ENCODE results near the gene ZNF710.
"Not testable (repeated sequence)": the region's sequence is repeated elsewhere in the genome, so short reads cannot be mapped to it uniquely, and the experiment has no call there.

The ZNF710 gene

GRCh38 chr15:90062023-90062442 is 60.9 kb downstream of the ZNF710 start:
- Histone ChIP-seq H3K9me3 (ENCODE audit: insufficient read depth, low read depth, low read length) (no peaks in the 10 kb centered on the region), H3K27ac (ENCODE audit: low read depth, low read length) (peak overlapping the region; percentile 83), H3K4me1 (ENCODE audit: insufficient read depth, low read length) (peaks cover 47% of the 10 kb centered on the region), H3K36me3 (ENCODE audit: insufficient read depth, low read length) (no peaks in the 10 kb centered on the region), H3K4me3 (ENCODE audit: low read length) (no peak overlapping the region), H3K9ac (ENCODE audit: low read depth, low read length) (peak overlapping the region; percentile 64), H3K27me3 (ENCODE audit: insufficient read depth, low read length) (no peaks in the 10 kb centered on the region)
- WGBS: 29% methylated on average over 8 of the region's 8 CpGs

DNA sequence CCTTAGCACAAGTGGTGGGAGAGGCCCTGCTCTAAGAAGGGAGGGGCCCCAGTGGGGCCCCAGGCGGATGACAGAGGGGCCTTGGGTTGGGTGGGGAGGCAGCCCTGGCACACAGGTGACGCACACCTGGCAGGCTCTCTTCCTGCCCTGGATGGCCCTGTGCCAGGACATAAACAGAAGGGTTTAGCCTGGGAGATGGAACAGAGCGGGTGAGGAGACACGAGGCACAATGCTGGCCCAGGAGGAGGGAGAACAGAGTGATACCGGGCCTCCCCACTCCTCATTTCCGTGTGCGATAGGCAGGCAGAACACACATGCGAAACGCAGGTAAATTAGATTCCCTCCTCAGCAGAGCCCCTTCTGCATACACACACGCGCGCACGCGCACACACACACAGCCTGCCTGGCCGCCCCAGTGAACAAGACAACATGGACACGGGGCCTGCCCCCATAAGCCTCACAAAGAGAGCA is 61.4 kb downstream of the ZNF710 start:
- no peaks in the 10 kb centered on the region; the same call in 1 of the 2 replicates for H3K36me3 ChIP-seq (ENCODE audit: insufficient read depth, low read length)
- H3K9ac ChIP-seq (ENCODE audit: low read depth, low read length): peak overlapping the region; percentile 64
- peaks cover 47% of the 10 kb centered on the region for H3K4me1 ChIP-seq (ENCODE audit: insufficient read depth, low read length)
- H3K27ac ChIP-seq (ENCODE audit: low read depth, low read length): peak overlapping the region; percentile 83
- 69% methylated on average over 16 of the region's 16 CpGs for WGBS
- H3K27me3 ChIP-seq (ENCODE audit: insufficient read depth, low read length): no peaks in the 10 kb centered on the region
- no peak overlapping the region for H3K4me3 ChIP-seq (ENCODE audit: low read length)
- no peaks in the 10 kb centered on the region for H3K9me3 ChIP-seq (ENCODE audit: insufficient read depth, low read depth, low read length)

GRCh38 chr15:90062973-90063769 is 62.0 kb downstream of the ZNF710 start:
- WGBS: 69% methylated on average over 20 of the region's 20 CpGs
- Histone ChIP-seq H3K4me1 (ENCODE audit: insufficient read depth, low read length) (peaks cover 47% of the 10 kb centered on the region), H3K27me3 (ENCODE audit: insufficient read depth, low read length) (no peaks in the 10 kb centered on the region), H3K36me3 (ENCODE audit: insufficient read depth, low read length) (peaks cover 3% of the 10 kb centered on the region), H3K9me3 (ENCODE audit: insufficient read depth, low read depth, low read length) (no peaks in the 10 kb centered on the region), H3K4me3 (ENCODE audit: low read length) (no peak overlapping the region), H3K9ac (ENCODE audit: low read depth, low read length) (peak overlapping the region; percentile 64), H3K27ac (ENCODE audit: low read depth, low read length) (peak overlapping the region; percentile 83)

DNA sequence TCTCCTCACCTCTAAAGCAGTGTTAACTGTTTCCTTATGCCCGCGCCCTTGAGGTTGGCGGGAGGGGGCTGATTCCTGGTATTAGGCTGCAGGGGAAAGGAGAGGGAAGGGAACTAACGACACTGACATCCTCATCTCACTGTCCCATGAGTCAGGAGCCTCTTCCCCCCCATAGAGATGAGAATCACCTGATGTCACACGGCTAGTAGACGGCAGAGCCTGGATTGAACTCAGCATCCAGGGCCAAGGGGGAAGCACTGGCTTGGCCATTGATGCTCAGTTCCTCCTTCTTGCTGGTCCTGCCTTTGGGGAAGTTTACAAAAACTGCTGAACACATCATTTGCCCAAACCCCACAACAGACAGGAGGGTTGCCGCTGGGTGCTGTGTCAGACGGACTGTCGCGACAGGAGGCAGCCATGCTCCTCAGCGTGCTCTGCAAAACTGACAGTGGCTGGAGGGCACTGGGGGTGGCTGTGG is 62.7 kb downstream of the ZNF710 start:
- Histone ChIP-seq H3K27ac (ENCODE audit: low read depth, low read length) (peak overlapping the region; percentile 83; the same call in 1 of the 2 replicates), H3K27me3 (ENCODE audit: insufficient read depth, low read length) (no peaks in the 10 kb centered on the region), H3K4me3 (ENCODE audit: low read length) (no peak overlapping the region), H3K9me3 (ENCODE audit: insufficient read depth, low read depth, low read length) (no peaks in the 10 kb centered on the region), H3K36me3 (ENCODE audit: insufficient read depth, low read length) (peaks cover 8% of the 10 kb centered on the region), H3K9ac (ENCODE audit: low read depth, low read length) (peak overlapping the region; percentile 64; the same call in 1 of the 2 replicates), H3K4me1 (ENCODE audit: insufficient read depth, low read length) (peaks cover 47% of the 10 kb centered on the region)
- 64% methylated on average over 8 of the region's 11 CpGs for WGBS

DNA sequence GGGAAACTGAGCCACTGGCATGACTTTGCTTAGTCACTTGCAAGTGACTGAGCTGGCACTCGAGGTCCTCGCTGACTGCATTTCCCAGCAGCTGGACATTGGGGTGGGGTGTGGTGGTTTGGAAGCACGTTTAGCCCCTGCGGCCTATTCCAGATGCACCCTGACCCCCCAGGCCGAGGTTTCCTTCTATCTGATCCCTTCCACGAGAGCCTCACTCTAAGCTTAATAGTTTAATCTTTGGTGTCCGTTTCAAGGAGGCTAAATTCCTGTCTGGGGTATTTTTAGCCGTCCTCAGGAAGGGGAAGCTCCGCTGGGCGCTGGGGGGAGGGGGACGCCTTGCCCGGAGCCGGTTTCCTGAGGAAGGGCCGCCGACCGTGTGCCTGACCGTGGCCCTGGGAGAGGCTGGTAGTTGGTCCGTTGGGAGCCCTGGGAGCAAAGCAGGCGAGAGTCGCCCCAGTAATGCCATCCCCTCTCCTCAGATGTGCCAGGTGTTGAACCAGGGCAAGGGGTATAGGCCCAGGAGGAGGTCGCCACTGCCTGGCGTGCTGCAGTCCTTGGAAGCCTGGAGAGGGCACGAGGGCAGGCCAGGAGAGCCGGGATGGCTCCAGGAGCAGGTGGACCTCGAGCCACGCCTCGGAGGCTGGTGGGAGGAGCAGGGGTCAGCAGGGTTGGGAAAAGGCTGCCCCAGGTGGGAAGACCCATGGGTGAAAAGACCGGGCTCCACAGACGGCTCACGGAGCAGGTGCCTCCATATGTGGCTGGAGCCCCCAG is 64.0 kb downstream of the ZNF710 start:
- WGBS: 64% methylated on average over 28 of the region's 30 CpGs
- Histone ChIP-seq H3K36me3 (ENCODE audit: insufficient read depth, low read length) (peaks cover 8% of the 10 kb centered on the region), H3K9me3 (ENCODE audit: insufficient read depth, low read depth, low read length) (no peaks in the 10 kb centered on the region), H3K4me3 (ENCODE audit: low read length) (no peak overlapping the region), H3K27me3 (ENCODE audit: insufficient read depth, low read length) (no peaks in the 10 kb centered on the region), H3K9ac (ENCODE audit: low read depth, low read length) (peak overlapping the region; percentile 45; the same call in 1 of the 2 replicates), H3K27ac (ENCODE audit: low read depth, low read length) (no peak overlapping the region), H3K4me1 (ENCODE audit: insufficient read depth, low read length) (peaks cover 38% of the 10 kb centered on the region)

DNA sequence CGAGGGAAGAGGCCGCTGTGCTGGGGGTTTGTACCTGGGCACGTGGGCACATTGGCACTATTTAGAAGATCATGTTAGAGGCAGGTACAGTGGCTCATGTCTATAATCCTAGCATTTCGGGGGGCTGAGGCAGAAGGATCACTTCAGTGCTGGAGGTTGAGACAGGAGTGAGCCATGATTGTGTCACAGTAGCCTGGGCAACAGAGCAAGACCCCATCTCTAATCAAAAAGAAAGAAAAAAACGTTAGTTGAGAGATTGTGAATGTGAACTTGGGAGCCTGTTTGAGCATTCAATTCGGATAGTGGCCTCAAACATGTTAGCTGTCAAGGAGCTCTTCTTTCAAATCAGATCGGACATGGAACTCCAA is 64.5 kb downstream of the ZNF710 start:
- Histone ChIP-seq H3K27me3 (ENCODE audit: insufficient read depth, low read length) (no peaks in the 10 kb centered on the region), H3K9me3 (ENCODE audit: insufficient read depth, low read depth, low read length) (no peaks in the 10 kb centered on the region), H3K4me1 (ENCODE audit: insufficient read depth, low read length) (peaks cover 38% of the 10 kb centered on the region), H3K4me3 (ENCODE audit: low read length) (no peak overlapping the region), H3K36me3 (ENCODE audit: insufficient read depth, low read length) (peaks cover 8% of the 10 kb centered on the region), H3K9ac (ENCODE audit: low read depth, low read length) (no peak overlapping the region), H3K27ac (ENCODE audit: low read depth, low read length) (no peak overlapping the region)
- WGBS: 85% methylated on average over 7 of the region's 7 CpGs

GRCh38 chr15:90067181-90067952 is 66.2 kb downstream of the ZNF710 start:
- H3K9ac ChIP-seq (ENCODE audit: low read depth, low read length): no peak overlapping the region
- H3K9me3 ChIP-seq (ENCODE audit: insufficient read depth, low read depth, low read length): no peaks in the 10 kb centered on the region
- peaks cover 27% of the 10 kb centered on the region for H3K4me1 ChIP-seq (ENCODE audit: insufficient read depth, low read length)
- WGBS: 96% methylated on average over 55 of the region's 55 CpGs
- no peak overlapping the region for H3K4me3 ChIP-seq (ENCODE audit: low read length)
- no peaks in the 10 kb centered on the region for H3K27me3 ChIP-seq (ENCODE audit: insufficient read depth, low read length)
- H3K36me3 ChIP-seq (ENCODE audit: insufficient read depth, low read length): peaks cover 9% of the 10 kb centered on the region
- H3K27ac ChIP-seq (ENCODE audit: low read depth, low read length): no peak overlapping the region

GRCh38 chr15:90067953-90068606 is 67.0 kb downstream of the ZNF710 start:
- no peak overlapping the region for H3K9ac ChIP-seq (ENCODE audit: low read depth, low read length)
- no peaks in the 10 kb centered on the region for H3K27me3 ChIP-seq (ENCODE audit: insufficient read depth, low read length)
- H3K27ac ChIP-seq (ENCODE audit: low read depth, low read length): no peak overlapping the region
- no peak overlapping the region for H3K4me3 ChIP-seq (ENCODE audit: low read length)
- 96% methylated on average over 37 of the region's 37 CpGs for WGBS
- peaks cover 20% of the 10 kb centered on the region for H3K4me1 ChIP-seq (ENCODE audit: insufficient read depth, low read length)
- H3K9me3 ChIP-seq (ENCODE audit: insufficient read depth, low read depth, low read length): no peaks in the 10 kb centered on the region
- H3K36me3 ChIP-seq (ENCODE audit: insufficient read depth, low read length): peaks cover 11% of the 10 kb centered on the region

DNA sequence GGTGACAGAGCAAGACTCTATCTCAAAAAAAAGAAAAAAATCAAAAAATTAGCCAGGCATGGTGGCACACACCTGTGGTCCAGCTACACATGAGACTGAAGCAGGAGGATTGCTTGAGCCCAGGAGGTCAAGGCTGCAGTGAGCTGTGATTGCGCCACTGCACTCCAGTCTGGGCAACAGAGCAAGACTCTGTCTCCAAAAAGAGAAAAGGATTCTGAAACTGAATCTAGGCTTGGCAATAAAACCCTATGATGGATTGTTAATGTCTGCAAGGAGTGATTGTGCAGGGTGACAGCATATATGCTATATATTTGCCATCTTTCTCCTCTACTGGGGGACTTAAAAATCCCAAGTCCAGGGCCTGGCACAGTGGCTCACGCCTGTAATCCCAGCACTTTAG is 69.5 kb downstream of the ZNF710 start:
- peaks cover 25% of the 10 kb centered on the region for H3K36me3 ChIP-seq (ENCODE audit: insufficient read depth, low read length)
- not testable (repeated sequence) for H3K4me3 ChIP-seq (ENCODE audit: low read length); H3K9ac ChIP-seq (ENCODE audit: low read depth, low read length); H3K4me1 ChIP-seq (ENCODE audit: insufficient read depth, low read length); H3K27ac ChIP-seq (ENCODE audit: low read depth, low read length); H3K9me3 ChIP-seq (ENCODE audit: insufficient read depth, low read depth, low read length); H3K27me3 ChIP-seq (ENCODE audit: insufficient read depth, low read length)
- WGBS: 94% methylated on average over 2 of the region's 2 CpGs

- Histone ChIP-seq H3K4me1 (ENCODE audit: insufficient read depth, low read length) (peaks cover 11% of the 10 kb centered on the region), H3K27me3 (ENCODE audit: insufficient read depth, low read length) (no peaks in the 10 kb centered on the region), H3K4me3 (ENCODE audit: low read length) (no peak overlapping the region), H3K9me3 (ENCODE audit: insufficient read depth, low read depth, low read length) (no peaks in the 10 kb centered on the region), H3K36me3 (ENCODE audit: insufficient read depth, low read length) (peaks cover 25% of the 10 kb centered on the region), H3K9ac (ENCODE audit: low read depth, low read length) (no peak overlapping the region), H3K27ac (ENCODE audit: low read depth, low read length) (no peak overlapping the region)
- 89% methylated on average over 5 of the region's 5 CpGs for WGBS
Observed at GRCh38 chr15:90071220-90071807, 70.2 kb downstream of the ZNF710 start.
